ENCODE data around the gene RIPK4. TPM values are rescaled to one million over a fixed set of nuclear protein-coding genes. Genes with fewer than 3 reads are reported as not detected.

Gene RIPK4
- total RNA-seq, 1 experiment from 2014 or later, result 16.0 TPM

DNA sequence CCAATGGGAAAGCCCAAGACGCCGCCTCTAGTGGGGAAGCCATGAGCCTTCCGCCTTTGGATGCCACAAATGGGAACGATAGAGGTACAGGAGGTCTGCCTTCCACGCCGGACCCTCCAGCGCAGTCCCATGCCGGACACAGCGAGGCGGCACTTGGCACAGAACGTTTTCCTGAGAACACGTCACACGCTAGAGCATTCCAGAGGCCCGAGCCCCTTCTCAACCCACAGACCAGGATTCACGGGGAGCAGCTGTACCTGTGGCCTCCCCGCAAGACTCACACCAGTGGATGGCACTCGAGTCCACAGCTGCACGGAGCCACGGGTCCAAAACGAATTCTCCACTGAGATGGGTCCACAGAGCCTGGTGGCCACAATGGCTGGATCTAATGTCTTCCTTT is 31.5 kb upstream of the RIPK4 start:
- no peak for DNase-seq (ENCODE audit: low spot score)
- H3K27me3 ChIP-seq (replicated peaks; ENCODE audit: insufficient read depth, low read depth, low read length, poor library complexity), result no peaks in the 10 kb centered on the region
- no peak overlapping the region for H3K27ac ChIP-seq (ENCODE audit: low read depth, low read length, poor library complexity, severe bottlenecking)
- ChIA-PET CTCF (no interaction called here), POLR2A (ENCODE audit: low non-redundant PET) (no interaction called here)
- peaks cover 22% of the 10 kb centered on the region for H3K36me3 ChIP-seq (ENCODE audit: insufficient read depth, low read length, poor library complexity, severe bottlenecking)
- no peak overlapping the region for H3K4me3 ChIP-seq (ENCODE audit: low read depth, low read length, poor library complexity, severe bottlenecking)
- peaks cover 7% of the 10 kb centered on the region for H3K4me1 ChIP-seq (ENCODE audit: insufficient read depth, low read length, poor library complexity, severe bottlenecking)
- TF ChIP-seq EZH2 (IDR thresholded peaks at IDR 0.05; ENCODE audit: borderline replicate concordance, low read depth, low read length, poor library complexity, severe bottlenecking), result no peak
- no peak for TF ChIP-seq CTCF (conservative IDR thresholded peaks at IDR 0.05; ENCODE audit: low read depth, low read length)
- BruUV-seq (replicated peaks), result no TSS peak
- no peaks in the 10 kb centered on the region for H3K9me3 ChIP-seq (ENCODE audit: low read depth, low read length, poor library complexity, severe bottlenecking)
- intact Hi-C loops (cut with micrococcal nuclease; ENCODE audit: unreplicated experiment), result no loop called here

DNA sequence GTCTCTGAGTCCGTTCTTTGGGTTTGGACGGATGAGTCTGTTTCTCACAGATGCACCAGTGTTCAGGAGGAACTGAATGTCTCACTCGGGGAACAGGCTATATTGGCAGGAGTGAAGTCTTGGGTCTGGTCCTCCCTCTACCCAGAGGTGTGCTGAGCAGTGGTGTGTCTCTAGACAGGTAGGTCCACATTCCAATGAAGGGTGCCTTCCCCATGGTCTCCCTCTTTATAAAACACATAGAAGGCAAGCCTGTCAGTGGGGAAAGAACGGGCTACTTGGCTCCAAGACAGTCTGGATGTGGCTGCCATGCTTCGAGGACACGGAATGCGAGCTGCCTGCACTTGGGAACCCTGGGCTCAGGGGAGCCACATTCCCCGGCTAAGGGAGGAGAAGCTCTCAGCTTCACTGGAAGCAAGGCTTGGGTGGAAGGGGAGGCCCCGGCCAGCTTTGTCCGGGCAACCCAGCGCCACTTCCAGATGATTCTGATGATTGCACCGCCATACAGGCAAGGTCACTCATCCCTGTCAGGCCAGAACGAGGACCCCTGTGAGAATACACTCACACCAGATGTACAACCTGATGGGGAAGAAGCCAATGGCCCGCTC is 29.7 kb upstream of the RIPK4 start:
- no peak overlapping the region for H3K4me3 ChIP-seq (ENCODE audit: low read depth, low read length, poor library complexity, severe bottlenecking)
- H3K27me3 ChIP-seq (replicated peaks; ENCODE audit: insufficient read depth, low read depth, low read length, poor library complexity), result no peaks in the 10 kb centered on the region
- intact Hi-C loops (cut with micrococcal nuclease; ENCODE audit: unreplicated experiment), result no loop called here
- no peak overlapping the region for H3K27ac ChIP-seq (ENCODE audit: low read depth, low read length, poor library complexity, severe bottlenecking)
- BruUV-seq (replicated peaks), result no TSS peak
- POLR2A ChIA-PET (ENCODE audit: low non-redundant PET), result no interaction called here
- peaks cover 5% of the 10 kb centered on the region for H3K4me1 ChIP-seq (ENCODE audit: insufficient read depth, low read length, poor library complexity, severe bottlenecking)
- DNase-seq (ENCODE audit: low spot score), result no peak
- peaks cover 4% of the 10 kb centered on the region for H3K9me3 ChIP-seq (ENCODE audit: low read depth, low read length, poor library complexity, severe bottlenecking)
- H3K36me3 ChIP-seq (ENCODE audit: insufficient read depth, low read length, poor library complexity, severe bottlenecking), result peaks cover 22% of the 10 kb centered on the region
- CTCF ChIA-PET, result no interaction called here
- TF ChIP-seq CTCF (conservative IDR thresholded peaks at IDR 0.05; ENCODE audit: low read depth, low read length) (no peak), EZH2 (IDR thresholded peaks at IDR 0.05; ENCODE audit: borderline replicate concordance, low read depth, low read length, poor library complexity, severe bottlenecking) (no peak)

DNA sequence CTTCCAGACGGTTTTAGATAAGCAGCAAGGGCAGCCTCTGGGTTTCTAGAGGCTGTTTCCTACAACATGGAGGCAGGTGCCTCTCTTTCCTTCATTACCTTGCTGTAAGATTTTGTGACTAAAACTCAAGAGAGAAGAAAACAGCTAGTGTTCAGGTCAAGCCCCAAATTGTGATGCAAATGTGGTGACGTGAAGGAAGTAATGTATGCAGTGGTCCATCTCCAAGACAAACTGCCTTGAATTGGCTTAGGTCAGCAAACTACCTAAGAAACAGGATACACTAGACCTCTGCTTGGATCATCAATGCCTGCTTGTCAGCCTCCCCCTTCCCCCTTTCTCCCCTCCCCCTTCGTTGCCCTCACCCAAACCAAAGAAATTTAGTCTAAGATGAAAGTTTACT is 28.9 kb upstream of the RIPK4 start:
- TF ChIP-seq EZH2 (IDR thresholded peaks at IDR 0.05; ENCODE audit: borderline replicate concordance, low read depth, low read length, poor library complexity, severe bottlenecking), result no peak
- no peak for TF ChIP-seq CTCF (conservative IDR thresholded peaks at IDR 0.05; ENCODE audit: low read depth, low read length)
- BruUV-seq (replicated peaks), result no TSS peak
- Histone ChIP-seq H3K4me3 (ENCODE audit: low read depth, low read length, poor library complexity, severe bottlenecking) (no peak overlapping the region), H3K4me1 (ENCODE audit: insufficient read depth, low read length, poor library complexity, severe bottlenecking) (no peaks in the 10 kb centered on the region), H3K9me3 (ENCODE audit: low read depth, low read length, poor library complexity, severe bottlenecking) (peaks cover 4% of the 10 kb centered on the region), H3K27ac (ENCODE audit: low read depth, low read length, poor library complexity, severe bottlenecking) (no peak overlapping the region), H3K36me3 (ENCODE audit: insufficient read depth, low read length, poor library complexity, severe bottlenecking) (peaks cover 13% of the 10 kb centered on the region), H3K27me3 (replicated peaks; ENCODE audit: insufficient read depth, low read depth, low read length, poor library complexity) (no peaks in the 10 kb centered on the region)
- CTCF ChIA-PET, result no interaction called here
- intact Hi-C loops (cut with micrococcal nuclease; ENCODE audit: unreplicated experiment), result no loop called here
- POLR2A ChIA-PET (ENCODE audit: low non-redundant PET), result no interaction called here
- DNase-seq (ENCODE audit: low spot score), result no peak
